GM19099 (cell line): ENCODE measurements around the gene APOA4.

Experiments
- POLR2A ChIP-seq: IDR thresholded peaks from 3 replicates; pipeline ENCODE4 v1.6.1; 2011; ENCODE audit warnings: low read depth; ENCODE audit not compliant: insufficient read length; ENCODE audit errors: extremely low read depth

Gene APOA4

DNA sequence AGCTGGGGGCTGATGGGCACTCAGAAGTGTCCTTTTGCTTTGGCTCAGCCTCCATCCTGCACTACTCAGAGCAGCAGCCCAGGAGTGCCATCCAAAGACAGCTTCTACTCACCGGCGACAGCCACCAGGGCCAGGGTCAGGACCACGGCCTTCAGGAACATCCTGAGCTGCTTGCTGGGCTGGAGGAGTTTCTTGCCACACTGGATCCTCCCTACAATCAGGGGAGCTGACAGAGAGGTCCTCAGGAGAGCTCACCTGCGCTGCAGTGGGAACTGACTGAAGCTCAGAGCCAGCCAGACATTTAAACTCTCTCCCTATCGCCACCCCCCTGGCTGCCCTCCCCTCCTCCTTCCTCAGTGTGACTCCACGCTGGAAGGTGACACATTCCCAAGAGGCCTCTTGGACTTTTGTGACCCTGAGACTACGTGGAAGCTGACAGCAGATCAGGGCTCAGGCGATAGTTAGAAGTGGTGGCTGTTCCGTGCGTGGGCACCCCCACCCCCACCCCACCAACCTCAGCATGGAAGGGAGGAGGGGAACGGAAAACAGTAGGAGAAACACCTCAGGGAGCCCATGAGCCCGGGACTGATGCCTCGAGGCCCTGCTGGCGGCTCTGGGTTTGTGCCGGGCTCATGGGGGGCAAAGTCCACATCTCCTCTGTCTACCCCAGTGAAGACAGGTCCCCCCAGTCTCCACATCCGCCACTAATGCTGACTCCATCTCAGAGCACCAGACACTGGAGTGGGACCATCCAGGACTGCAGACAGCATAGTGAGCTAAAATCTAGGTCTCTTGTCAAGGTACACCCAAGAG, at the start of gene APOA4:
APOA4 (minus strand) TSS at position 274 of the 813 bp plus-strand sequence; CDS start at position 161, 113 bp downstream.
- no peak for TF ChIP-seq POLR2A

- TF ChIP-seq POLR2A: no peak
Observed at GRCh38 chr11:116871248-116871647, 48.1 kb upstream of the APOA4 start.

GRCh38 chr11:116870054-116870453, 47.0 kb upstream of the APOA4 start:
- no peak for TF ChIP-seq POLR2A

GRCh38 chr11:116869610-116870009, 46.5 kb upstream of the APOA4 start:
- TF ChIP-seq POLR2A: no peak

- no peak for TF ChIP-seq POLR2A
Observed at GRCh38 chr11:116868066-116868465, 45.0 kb upstream of the APOA4 start.

DNA sequence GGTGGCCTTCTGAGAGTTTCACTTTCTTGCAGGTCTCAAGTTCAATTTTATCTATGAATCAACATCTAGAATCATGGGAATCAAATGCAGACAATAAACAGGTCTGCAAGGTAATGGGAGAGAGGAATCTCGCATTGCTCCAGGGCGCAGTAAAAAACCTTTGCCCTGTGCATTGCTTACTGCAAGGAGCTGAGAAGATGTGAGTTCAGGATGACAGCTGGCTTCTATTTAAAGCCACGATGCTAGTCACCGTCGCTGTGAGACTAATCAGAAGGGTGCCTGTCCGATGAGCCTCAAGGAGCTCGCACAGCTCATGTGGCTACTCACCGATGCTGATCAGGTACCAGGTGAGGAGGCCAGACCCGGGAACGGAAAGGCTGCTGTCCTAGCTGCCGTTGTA, 44.5 kb upstream of the APOA4 start:
- no peak for TF ChIP-seq POLR2A

GRCh38 chr11:116866804-116867455, 43.8 kb upstream of the APOA4 start:
- no peak for TF ChIP-seq POLR2A

GRCh38 chr11:116865696-116866095, 42.6 kb upstream of the APOA4 start:
- TF ChIP-seq POLR2A: no peak

GRCh38 chr11:116864531-116864930, 41.4 kb upstream of the APOA4 start:
- no peak for TF ChIP-seq POLR2A

DNA sequence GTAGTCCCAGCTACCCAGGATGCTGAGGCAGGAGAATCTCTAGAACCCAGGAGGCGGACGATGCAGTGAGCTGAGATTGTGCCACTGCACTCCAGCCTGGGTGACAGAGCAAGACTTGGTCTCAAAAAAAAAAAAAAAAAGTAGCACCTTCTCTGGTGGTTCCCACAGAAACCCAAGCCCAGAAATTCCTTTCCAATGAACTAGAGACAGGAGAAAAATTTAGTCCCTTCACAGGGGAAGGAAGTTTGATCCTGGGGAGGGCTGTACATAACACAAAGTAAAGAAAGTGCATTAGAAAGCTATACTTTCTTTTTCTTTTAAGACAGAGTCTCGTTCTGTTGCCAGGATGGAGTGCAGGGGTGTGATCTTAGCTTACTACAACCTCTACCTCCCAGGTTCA, 39.8 kb upstream of the APOA4 start:
- TF ChIP-seq POLR2A: no peak

DNA sequence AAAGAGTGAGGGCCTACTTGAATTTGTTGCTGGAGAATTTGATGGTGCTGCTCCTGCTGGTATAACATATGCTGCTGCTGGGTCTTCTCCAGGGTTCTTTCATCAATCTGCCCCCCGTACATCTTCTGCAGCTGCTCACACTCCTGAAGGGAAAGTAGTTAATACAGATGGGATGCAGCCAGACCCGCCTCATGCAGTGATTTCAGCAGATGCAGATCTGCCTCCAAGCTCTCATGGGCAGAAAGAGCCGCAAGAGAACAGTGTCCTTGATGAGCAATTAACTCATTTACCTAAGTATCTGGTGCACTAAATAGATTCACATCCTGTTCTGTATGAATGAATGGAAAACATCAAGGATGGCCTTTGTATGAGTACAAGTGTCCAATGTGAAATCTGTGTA, 39.1 kb upstream of the APOA4 start:
- no peak for TF ChIP-seq POLR2A

GRCh38 chr11:116861539-116861938, 38.4 kb upstream of the APOA4 start:
- no peak for TF ChIP-seq POLR2A

GRCh38 chr11:116860303-116860702, 37.2 kb upstream of the APOA4 start:
- no peak for TF ChIP-seq POLR2A

DNA sequence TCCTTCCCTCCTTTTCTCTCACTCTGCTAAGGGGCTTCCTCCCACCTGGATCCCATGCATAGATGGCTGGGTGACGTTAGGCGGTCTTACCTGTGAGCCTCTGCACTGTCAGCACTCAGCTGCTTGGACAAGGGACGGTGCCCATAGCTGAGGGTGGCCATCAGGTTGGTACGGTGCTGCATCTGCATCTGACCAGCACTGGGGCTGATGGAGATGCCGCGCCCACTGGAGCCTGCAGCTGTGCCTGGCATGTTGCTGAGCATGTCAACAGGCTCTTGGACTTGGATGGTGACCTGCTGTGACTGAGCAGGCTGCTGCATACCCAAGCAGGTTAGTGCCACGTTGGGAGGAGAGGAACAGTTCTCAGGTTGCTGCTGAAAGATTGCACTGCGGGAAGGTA, 36.1 kb upstream of the APOA4 start:
- no peak for TF ChIP-seq POLR2A

- TF ChIP-seq POLR2A: no peak
Observed at GRCh38 chr11:116857936-116858335, 34.8 kb upstream of the APOA4 start.

DNA sequence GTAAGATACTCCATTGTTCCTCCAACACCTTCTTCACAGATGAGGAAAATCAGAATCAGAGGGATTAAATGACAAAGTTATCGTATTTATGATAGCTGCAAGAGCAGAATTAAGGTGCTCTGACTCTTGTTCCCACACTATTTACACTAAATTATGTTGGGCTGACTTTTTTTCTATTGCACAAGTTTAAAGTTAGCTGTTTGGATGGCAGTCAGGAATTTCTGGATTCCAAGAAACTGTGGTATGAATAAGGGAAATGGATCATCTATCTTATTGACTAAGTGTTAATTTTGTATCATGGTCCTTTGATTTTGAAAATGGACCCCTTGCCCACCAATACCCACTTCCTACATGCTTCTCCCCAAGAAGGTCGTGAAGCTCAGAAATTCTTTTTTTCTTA, 34.2 kb upstream of the APOA4 start:
- TF ChIP-seq POLR2A: no peak

GRCh38 chr11:116856423-116856822, 33.3 kb upstream of the APOA4 start:
- TF ChIP-seq POLR2A: no peak

- no peak for TF ChIP-seq POLR2A
Observed at GRCh38 chr11:116855413-116855812, 32.3 kb upstream of the APOA4 start.
